GM19025 (cell line): Measurements from ENCODE around the gene ZNF581.

Source experiments
- ATAC-seq: cut with Tn5 transposase; IDR thresholded peaks from one replicate; pipeline ENCODE4 v1.9.1; 2021; ENCODE audit warnings: mild to moderate bottlenecking, low read depth, moderate library complexity; ENCODE audit not compliant: unreplicated experiment

Gene ZNF581

DNA sequence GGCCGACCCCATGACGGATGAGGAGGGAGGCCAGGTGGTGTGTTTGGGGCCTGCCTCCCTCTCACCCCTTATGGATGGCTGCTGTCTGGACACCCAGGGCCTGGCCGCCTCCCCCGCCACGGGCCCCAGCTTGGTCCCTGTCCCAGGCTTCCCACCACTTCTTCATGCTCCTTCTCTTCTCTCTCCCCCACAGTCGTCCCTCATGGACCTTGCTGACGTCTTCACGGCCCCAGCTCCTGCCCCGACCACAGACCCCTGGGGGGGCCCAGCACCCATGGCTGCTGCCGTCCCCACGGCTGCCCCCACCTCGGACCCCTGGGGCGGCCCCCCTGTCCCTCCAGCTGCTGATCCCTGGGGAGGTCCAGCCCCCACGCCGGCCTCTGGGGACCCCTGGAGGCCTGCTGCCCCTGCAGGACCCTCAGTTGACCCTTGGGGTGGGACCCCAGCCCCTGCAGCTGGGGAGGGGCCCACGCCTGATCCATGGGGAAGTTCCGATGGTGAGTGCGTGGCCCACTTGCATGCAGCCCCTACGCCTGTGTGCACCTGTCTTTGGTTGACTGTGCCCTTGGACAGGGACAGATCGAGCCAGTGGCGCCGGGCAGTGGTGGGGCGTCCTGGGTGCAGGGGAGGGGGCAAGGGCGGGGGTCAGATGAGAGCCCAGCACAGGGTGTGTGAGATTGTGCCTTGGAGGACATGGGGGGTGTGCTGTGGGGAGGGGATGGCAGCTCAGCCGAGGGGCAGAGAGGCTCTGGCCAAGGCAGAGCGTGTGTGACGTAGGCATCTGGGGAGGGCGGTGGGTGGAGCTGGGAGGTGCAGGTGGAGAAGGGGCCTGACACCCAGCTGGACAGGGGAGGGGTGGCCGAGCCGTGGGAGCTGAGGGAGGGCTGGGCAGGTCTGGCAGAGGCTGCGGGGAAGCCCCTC is 48.4 kb downstream of the ZNF581 start:
- no peak for ATAC-seq

GRCh38 chr19:55692681-55693081 is 49.2 kb downstream of the ZNF581 start:
- no peak for ATAC-seq

- no peak for ATAC-seq
These were observed 50.0 kb downstream of the ZNF581 start for GRCh38 chr19:55693336-55693974.

- ATAC-seq, result no peak
These were observed 50.8 kb downstream of the ZNF581 start for GRCh38 chr19:55694241-55694655.

DNA sequence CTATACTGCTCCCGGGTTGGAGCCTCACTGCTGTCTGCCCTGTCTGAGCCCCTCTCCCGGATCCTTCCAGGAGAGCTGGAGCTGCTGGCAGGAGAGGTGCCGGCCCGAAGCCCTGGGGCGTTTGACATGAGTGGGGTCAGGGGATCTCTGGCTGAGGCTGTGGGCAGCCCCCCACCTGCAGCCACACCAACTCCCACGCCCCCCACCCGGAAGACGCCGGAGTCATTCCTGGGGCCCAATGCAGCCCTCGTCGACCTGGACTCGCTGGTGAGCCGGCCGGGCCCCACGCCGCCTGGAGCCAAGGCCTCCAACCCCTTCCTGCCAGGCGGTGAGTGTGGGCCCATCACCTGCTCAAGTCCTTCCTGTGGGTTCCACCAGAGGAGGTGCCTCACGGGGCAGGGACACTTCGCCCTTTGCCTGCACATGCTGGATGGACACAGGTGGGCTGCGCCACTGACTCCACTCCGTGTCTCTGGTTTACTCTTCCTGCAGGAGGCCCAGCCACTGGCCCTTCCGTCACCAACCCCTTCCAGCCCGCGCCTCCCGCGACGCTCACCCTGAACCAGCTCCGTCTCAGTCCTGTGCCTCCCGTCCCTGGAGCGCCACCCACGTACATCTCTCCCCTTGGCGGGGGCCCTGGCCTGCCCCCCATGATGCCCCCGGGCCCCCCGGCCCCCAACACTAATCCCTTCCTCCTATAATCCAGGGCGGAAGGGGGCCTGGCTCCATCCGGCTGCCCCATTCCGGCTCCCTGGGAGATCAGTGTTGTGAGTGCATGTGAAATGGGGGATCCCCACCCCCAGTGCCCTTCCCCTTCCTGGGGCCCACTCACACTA is 51.4 kb downstream of the ZNF581 start:
- no peak for ATAC-seq
